BLaER1 (cell line): ENCODE data around the gene STRN3.
"Not testable (repeated sequence)": the region's sequence is repeated elsewhere in the genome, so short reads cannot be mapped to it uniquely, and the experiment has no call there.

ENCODE experiments used
- H3K27ac ChIP-seq: shearing (Covaris generic); formaldehyde crosslinking; 2 replicates; pipeline ENCODE4 v1.8.1; 2022
- H3K27me3 ChIP-seq: shearing (Covaris generic); formaldehyde crosslinking; 2 replicates; pipeline ENCODE4 v1.8.1; 2022
- H3K36me3 ChIP-seq: shearing (Covaris generic); formaldehyde crosslinking; 2 replicates; pipeline ENCODE4 v1.8.1; 2022
- H3K4me1 ChIP-seq: shearing (Covaris generic); formaldehyde crosslinking; 2 replicates; pipeline ENCODE4 v1.8.1; 2022
- H3K4me2 ChIP-seq: shearing (Covaris generic); formaldehyde crosslinking; 2 replicates; pipeline ENCODE4 v1.8.1; 2022
- H3K4me3 ChIP-seq: shearing (Covaris generic); formaldehyde crosslinking; 2 replicates; pipeline ENCODE4 v1.8.1; 2022
- H3K9ac ChIP-seq: shearing (Covaris generic); formaldehyde crosslinking; 2 replicates; pipeline ENCODE4 v1.8.1; 2022
- H3K9me3 ChIP-seq: shearing (Covaris generic); formaldehyde crosslinking; 2 replicates; pipeline ENCODE4 v1.8.1; 2022
- H4K20me1 ChIP-seq: shearing (Covaris generic); formaldehyde crosslinking; 2 replicates; pipeline ENCODE4 v1.8.1; 2022
- Cebpa-rat ChIP-seq: shearing (Covaris generic); IDR thresholded peaks from 2 replicates; pipeline ENCODE4 v1.8.1; 2022

Gene STRN3

DNA sequence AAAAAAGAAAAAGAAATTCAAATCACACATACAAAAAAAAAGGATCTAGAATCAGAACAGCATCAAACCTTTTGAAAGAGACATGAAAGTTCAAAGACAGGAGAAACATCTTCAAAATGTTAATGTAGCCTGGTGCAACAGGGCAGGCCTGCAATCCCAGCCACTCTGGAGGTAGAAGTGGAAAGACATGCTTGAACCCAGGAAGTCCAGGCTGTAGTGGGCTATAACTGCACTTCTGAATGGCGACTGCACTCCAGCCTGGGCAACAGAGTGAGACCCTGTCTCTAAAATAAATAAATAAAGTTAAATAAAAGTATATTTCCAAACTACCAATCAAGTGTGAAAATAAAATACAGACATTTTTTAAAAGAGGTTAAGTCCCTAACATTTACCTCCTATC, 19.5 kb downstream of the STRN3 start:
- Histone ChIP-seq H3K9me3 (peaks cover 23% of the 10 kb centered on the region), H3K27ac (no peak overlapping the region), H4K20me1 (peaks cover 95% of the 10 kb centered on the region), H3K4me2 (no peak overlapping the region), H3K9ac (no peak overlapping the region), H3K36me3 (peaks cover 82% of the 10 kb centered on the region), H3K4me3 (no peak overlapping the region), H3K27me3 (no peaks in the 10 kb centered on the region), H3K4me1 (no peaks in the 10 kb centered on the region)
- TF ChIP-seq Cebpa-rat, result no peak

DNA sequence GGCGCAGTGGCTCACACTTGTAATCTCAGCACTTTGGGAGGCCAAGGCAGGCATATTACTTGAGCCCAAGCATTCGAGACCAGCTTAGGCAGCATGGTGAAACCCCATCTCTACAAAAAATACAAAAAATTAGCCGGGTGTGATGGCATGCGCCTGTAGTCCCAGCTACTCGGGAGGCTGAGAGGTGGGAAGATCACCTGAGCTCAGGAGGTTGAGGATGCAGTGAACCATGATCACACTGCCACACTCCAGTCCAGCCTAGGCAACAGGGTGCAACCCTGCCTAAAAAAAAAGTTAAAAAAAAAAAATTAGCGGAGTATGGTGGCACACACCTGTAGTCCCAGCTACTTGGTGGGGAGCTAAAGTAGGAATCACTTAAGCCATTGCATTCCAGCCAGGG, 22.2 kb downstream of the STRN3 start:
- H3K9ac ChIP-seq, H3K4me3 ChIP-seq, H3K27ac ChIP-seq, H3K27me3 ChIP-seq, H3K4me2 ChIP-seq, H3K4me1 ChIP-seq: not testable (repeated sequence)
- Histone ChIP-seq H3K9me3 (peaks cover 50% of the 10 kb centered on the region), H3K36me3 (peaks cover 98% of the 10 kb centered on the region), H4K20me1 (peaks cover 83% of the 10 kb centered on the region)

DNA sequence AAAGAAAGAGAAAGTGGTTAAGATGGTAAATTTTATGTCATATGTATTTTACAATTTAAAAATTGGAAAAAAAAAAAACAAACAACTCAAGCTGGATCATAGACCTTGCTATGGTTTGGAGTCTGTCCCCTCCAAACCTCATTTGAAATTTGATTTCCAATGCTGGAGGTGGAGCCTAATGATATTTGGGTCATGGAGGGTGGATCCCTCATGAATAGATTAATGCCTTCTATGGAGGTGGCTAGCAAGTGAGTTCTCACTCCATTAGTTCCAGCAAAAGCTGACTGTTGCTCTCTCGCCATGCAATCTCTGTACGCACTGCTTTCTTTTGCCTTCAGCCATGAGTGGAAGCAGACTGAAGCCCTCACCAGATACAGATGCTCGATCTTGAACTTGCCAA, 22.9 kb downstream of the STRN3 start:
- no peak for TF ChIP-seq Cebpa-rat
- Histone ChIP-seq H3K36me3 (peaks cover 99% of the 10 kb centered on the region), H3K4me2 (no peak overlapping the region), H3K27ac (no peak overlapping the region), H3K9me3 (peaks cover 57% of the 10 kb centered on the region), H3K4me3 (no peak overlapping the region), H4K20me1 (peaks cover 83% of the 10 kb centered on the region), H3K27me3 (no peaks in the 10 kb centered on the region), H3K4me1 (no peaks in the 10 kb centered on the region), H3K9ac (no peak overlapping the region)

DNA sequence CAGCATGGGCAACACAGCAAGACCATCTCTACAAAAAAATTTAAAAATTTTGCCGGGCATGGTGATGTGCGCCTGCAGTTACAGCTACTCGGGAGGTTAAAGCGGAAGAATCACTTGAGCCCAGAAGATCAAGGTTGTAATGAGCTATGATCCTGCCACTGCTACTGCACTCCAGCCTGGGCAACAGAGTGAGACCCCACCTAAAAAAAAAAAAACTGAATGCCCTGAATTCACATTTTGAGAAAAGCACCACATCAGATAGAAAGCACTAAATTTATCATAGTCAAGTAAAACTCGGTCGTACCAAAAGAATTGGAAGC, 24.9 kb downstream of the STRN3 start:
- H3K4me3 ChIP-seq, result no peak overlapping the region
- H3K36me3 ChIP-seq, result peaks cover 94% of the 10 kb centered on the region
- H3K27me3 ChIP-seq, result no peaks in the 10 kb centered on the region
- no peak overlapping the region for H3K27ac ChIP-seq
- no peak for TF ChIP-seq Cebpa-rat
- H3K9me3 ChIP-seq, result peaks cover 70% of the 10 kb centered on the region
- peaks cover 4% of the 10 kb centered on the region for H3K4me1 ChIP-seq
- peaks cover 83% of the 10 kb centered on the region for H4K20me1 ChIP-seq
- H3K9ac ChIP-seq, result no peak overlapping the region
- no peak overlapping the region for H3K4me2 ChIP-seq

DNA sequence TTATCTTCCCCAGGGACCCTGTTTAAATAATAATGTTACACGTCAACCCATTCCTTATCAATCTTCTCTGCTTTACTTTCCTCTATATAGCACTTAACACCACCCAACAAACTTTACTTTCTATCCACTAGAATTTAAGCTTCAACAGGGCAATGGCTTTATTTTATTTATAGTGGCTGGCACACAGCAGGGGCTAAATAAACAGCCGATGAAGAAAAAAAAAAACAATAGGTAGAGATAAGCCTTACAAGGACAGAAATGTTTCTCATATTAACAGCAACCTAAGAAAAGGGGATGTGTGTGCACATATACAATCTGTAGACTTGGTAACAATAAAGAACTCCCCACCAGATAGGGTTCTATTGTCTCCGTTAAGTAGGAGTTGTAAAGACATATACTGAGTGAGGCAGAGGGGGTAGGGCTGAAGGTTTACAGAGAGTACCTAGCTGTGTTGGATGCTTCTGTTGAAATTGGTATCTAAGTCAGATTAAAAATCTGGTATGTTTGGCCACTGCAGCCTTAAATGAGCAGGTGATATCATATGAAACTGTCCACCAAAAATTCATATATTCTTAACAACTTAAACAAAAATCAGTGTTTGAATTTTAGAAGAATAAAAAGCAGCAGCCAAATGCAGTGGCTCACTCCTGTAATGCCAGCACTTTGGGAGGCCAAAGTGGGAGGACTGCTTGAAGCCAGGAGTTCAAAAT, 25.4 kb downstream of the STRN3 start:
- H3K4me2 ChIP-seq, result no peak overlapping the region
- H4K20me1 ChIP-seq, result peaks cover 83% of the 10 kb centered on the region
- H3K9ac ChIP-seq, result no peak overlapping the region
- no peaks in the 10 kb centered on the region for H3K27me3 ChIP-seq
- peaks cover 89% of the 10 kb centered on the region for H3K36me3 ChIP-seq
- H3K4me3 ChIP-seq, result no peak overlapping the region
- H3K9me3 ChIP-seq, result peaks cover 70% of the 10 kb centered on the region
- no peak for TF ChIP-seq Cebpa-rat
- no peak overlapping the region for H3K27ac ChIP-seq
- H3K4me1 ChIP-seq, result peaks cover 9% of the 10 kb centered on the region

DNA sequence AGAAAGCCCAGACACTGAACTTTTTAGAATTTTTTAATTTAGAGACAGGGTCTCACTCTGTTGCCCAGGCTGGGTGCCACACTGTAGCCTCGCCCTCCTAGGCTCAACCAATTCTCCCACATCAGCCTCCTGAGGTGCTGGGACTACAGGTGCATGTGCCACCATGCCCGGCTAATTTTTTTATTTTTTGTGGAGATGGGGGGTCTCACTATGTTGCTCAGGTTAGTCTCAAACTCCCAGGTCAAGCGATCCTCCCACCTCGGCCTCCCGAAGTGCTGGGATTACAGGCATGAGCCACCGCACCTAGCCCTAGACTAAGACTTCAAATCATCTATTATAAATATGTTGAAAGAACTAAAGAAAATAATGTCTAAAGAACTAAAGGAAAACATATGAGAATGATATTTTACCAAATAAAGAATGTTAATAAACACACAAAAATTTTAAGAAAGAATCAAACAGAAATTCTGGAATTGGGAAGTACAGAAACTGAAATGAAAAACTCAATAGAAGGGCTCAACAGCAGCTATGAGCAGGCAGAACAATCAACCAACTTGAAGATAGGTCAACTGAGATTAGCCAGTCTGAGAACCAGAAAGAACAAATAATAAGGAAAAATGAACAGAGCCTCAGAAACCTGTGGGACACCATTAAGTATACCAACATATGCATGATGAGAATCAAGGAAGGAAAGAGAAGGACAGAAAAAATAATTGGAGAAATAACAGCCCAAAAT, 27.0 kb downstream of the STRN3 start:
- H3K4me3 ChIP-seq, result 0 out of 2 replicates have a peak overlapping the region, but pooled peaks have one; percentile 12
- H3K27ac ChIP-seq, result no peak overlapping the region
- peaks cover 73% of the 10 kb centered on the region for H3K36me3 ChIP-seq
- H3K4me2 ChIP-seq, result no peak overlapping the region
- TF ChIP-seq Cebpa-rat, result no peak
- peaks cover 12% of the 10 kb centered on the region for H3K4me1 ChIP-seq
- H3K27me3 ChIP-seq, result no peaks in the 10 kb centered on the region
- H3K9ac ChIP-seq, result no peak overlapping the region
- peaks cover 83% of the 10 kb centered on the region for H4K20me1 ChIP-seq
- peaks cover 66% of the 10 kb centered on the region for H3K9me3 ChIP-seq

DNA sequence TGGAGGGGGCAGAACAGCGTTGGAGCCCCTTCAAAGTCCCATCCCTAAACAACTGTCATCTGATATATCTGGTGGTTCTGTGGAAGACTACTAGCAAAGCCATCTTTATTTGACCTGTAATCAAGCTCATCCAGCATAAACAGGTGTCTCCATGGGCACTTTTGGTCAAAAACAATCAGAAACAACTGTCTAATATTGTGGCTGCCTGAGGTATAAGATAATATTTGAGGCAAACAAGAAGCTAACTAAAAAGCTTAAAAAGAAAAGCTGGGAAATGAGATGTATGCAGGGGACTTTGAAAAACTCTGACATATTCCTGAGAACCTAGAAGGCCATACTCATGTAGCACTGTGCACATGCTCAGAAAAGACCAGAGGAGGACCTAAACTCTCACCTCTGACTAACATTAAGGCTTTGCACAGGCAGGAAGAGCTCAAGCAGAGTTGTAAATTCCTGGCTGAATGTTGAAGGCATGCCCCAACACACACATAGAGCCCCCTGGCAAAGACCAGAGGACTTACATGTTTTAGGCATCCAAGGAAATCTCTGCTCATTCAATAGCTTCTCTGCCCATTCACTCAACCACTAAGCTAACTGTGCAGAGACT, 28.0 kb downstream of the STRN3 start:
- H3K4me3 ChIP-seq, result 0 out of 2 replicates have a peak overlapping the region, but pooled peaks have one; percentile 12
- peaks cover 60% of the 10 kb centered on the region for H3K9me3 ChIP-seq
- no peak overlapping the region for H3K9ac ChIP-seq
- no peak overlapping the region for H3K4me2 ChIP-seq
- no peaks in the 10 kb centered on the region for H3K27me3 ChIP-seq
- H3K27ac ChIP-seq, result no peak overlapping the region
- peaks cover 70% of the 10 kb centered on the region for H3K36me3 ChIP-seq
- peaks cover 82% of the 10 kb centered on the region for H4K20me1 ChIP-seq
- H3K4me1 ChIP-seq, result peaks cover 12% of the 10 kb centered on the region
- TF ChIP-seq Cebpa-rat, result no peak

DNA sequence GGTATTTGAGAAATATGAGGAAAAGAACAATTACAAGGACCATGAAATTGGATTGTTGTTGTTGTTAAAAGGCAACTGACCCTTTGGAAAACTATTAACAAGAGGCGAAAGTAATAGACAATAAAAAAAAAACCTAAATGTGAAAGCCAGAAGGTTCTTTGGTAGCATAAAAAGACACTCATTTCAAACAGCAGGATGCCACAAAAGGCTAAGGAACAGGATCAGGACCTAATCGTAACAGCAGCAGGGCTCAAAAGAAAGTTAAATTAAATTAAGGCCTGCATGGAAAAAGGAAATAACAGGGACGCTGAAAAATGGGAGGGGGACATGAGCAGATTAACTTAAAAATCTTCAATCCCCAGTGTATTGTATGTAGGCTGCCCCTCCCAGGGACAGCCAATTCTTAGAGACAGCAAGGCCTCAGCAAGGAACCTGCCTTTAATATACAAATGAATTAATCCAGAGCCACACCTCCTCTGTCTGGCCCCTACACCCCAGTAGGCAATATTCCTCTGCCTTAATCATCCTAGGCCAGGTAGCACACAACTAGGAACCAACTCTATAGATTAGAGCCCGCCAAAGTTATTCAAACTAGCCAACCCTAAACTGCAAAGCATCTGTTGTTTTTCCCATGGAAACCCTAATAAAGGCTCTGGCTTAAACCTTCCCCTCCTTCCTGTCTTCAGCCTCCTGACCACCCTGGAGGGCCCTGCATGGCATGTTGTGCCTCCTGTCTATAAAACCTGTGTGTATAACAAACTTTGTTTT, 29.1 kb downstream of the STRN3 start:
- no peaks in the 10 kb centered on the region for H3K27me3 ChIP-seq
- H3K4me3 ChIP-seq, result no peak overlapping the region
- H3K27ac ChIP-seq, result no peak overlapping the region
- no peak overlapping the region for H3K9ac ChIP-seq
- H4K20me1 ChIP-seq, result peaks cover 83% of the 10 kb centered on the region
- H3K4me1 ChIP-seq, result peaks cover 19% of the 10 kb centered on the region
- TF ChIP-seq Cebpa-rat, result no peak
- H3K36me3 ChIP-seq, result peaks cover 63% of the 10 kb centered on the region
- H3K4me2 ChIP-seq, result no peak overlapping the region
- H3K9me3 ChIP-seq, result peaks cover 51% of the 10 kb centered on the region

DNA sequence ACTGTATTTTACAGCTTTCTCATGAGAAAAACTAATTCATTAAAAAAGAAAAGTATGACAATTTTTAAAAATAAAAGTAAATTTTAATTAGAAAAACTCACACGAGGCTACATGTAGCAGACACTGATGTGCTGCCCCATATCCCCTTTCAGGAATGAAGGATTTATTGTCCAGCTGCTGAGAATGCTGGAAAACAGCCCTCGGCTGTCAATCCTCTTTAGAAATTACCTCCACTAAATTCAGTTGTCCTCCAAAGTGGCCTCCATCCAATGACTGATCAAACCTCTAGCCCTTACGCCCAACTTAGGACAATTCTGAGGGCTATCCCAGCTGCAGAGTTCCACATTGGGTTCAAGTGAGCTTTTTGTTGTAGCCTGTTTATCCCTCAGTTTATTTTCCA, 30.5 kb downstream of the STRN3 start:
- TF ChIP-seq Cebpa-rat, result no peak
- Histone ChIP-seq H3K27me3 (no peaks in the 10 kb centered on the region), H3K36me3 (peaks cover 50% of the 10 kb centered on the region), H3K9me3 (peaks cover 37% of the 10 kb centered on the region), H3K4me3 (no peak overlapping the region), H3K4me2 (0 out of 2 replicates have a peak overlapping the region, but pooled peaks have one; percentile 6), H3K4me1 (peaks cover 33% of the 10 kb centered on the region), H3K9ac (no peak overlapping the region), H4K20me1 (peaks cover 87% of the 10 kb centered on the region), H3K27ac (no peak overlapping the region)
